ENCODE measurements around the gene TPX2.

Gene TPX2

DNA sequence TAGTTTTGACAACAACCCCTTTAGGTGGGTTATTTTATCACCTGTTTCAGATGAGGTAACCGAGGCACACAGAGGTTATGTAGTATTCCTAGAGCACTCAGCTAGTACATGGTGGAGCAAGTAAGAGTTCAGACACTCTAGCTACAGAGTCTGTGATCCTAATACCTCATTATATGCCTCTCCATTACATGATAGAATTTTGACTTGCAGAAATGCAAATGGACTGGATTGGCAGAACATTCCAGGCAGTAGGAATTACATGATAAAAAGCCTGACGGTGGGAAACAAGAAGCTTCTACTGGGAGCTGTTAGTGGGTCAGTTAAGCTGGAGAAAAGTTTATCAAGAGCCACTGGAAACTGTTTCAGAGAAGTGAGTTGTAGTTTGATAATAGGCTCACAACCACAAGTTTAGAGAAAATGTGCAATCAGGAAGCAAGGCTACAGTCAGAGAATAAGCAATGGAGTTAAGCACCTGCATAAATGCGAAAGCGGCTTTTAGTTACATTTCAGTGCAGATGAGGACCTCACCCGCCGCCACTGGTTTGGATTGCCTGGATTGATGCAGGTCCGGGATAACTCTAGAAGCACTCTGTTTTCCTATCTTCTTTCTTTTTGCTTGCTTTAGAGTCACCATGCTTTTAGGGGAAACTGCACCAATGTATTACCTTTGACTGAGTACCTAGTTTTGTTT, 45.4 kb downstream of the TPX2 start:
- no peaks in the 10 kb centered on the region for H3K36me3 ChIP-seq (ENCODE audit: control insufficient read depth in 1 of 2, insufficient read depth in 2 of 2, low read length in 2 of 2)

DNA sequence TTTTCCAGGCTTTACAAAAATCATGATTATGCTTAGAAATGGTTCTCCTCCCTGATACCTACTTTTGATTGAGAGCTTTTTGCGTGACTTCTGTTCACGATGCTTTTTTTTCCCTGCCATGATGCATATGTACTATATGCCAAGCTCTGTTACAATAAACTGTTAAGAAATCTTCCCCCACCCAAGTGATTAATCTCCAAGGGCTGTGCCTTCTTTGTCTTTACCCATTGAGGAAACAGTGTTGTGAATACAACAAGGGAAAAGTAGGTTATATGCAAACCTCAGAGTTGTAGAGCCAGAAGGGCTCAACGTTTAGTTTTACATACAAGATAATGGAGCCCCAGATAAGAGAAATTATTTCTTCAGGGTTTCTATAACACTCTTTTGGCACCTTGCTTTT, 46.0 kb downstream of the TPX2 start:
- Histone ChIP-seq H3K27ac (ENCODE audit: low read length) (no peak overlapping the region), H3K9me3 (ENCODE audit: control insufficient read depth in 1 of 2, low read length in 2 of 2) (no peaks in the 10 kb centered on the region), H3K36me3 (ENCODE audit: control insufficient read depth in 1 of 2, insufficient read depth in 2 of 2, low read length in 2 of 2) (no peaks in the 10 kb centered on the region), H3K4me3 (ENCODE audit: low read depth in 1 of 2, low read length in 2 of 2) (no peak overlapping the region), H3K27me3 (ENCODE audit: low read depth, low read length) (no peaks in the 10 kb centered on the region), H3K4me1 (ENCODE audit: control insufficient read depth in 1 of 2, insufficient read depth in 2 of 2, low read length in 2 of 2) (no peaks in the 10 kb centered on the region)

More for the DNA sequence above, 45.4 kb downstream of the TPX2 start:
- Histone ChIP-seq H3K9me3 (ENCODE audit: control insufficient read depth in 1 of 2, low read length in 2 of 2) (no peaks in the 10 kb centered on the region), H3K4me1 (ENCODE audit: control insufficient read depth in 1 of 2, insufficient read depth in 2 of 2, low read length in 2 of 2) (no peaks in the 10 kb centered on the region), H3K4me3 (ENCODE audit: low read depth in 1 of 2, low read length in 2 of 2) (no peak overlapping the region), H3K27me3 (ENCODE audit: low read depth, low read length) (no peaks in the 10 kb centered on the region), H3K27ac (ENCODE audit: low read length) (no peak overlapping the region)

DNA sequence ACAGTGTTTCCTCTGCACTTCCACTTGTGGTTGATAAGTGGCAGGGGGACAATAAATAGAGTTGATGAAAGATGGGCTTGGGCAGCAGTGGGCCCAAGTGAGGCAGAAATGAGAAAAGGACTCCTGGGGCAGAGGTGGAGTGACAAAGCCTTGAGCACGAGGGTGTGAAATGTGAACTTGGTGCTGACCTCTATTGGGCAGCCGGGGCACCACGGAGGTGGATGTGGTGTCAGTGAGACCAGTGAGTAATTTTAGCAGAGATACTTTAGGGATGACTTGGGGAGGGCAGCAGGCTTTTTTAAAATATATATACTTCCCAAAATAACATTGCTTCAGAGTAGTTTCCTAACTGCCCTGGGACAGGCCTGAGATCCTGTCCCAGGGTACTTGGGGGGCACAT, 49.5 kb downstream of the TPX2 start:
- no peak overlapping the region for H3K27ac ChIP-seq (ENCODE audit: low read length)
- no peaks in the 10 kb centered on the region for H3K4me1 ChIP-seq (ENCODE audit: control insufficient read depth in 1 of 2, insufficient read depth in 2 of 2, low read length in 2 of 2)
- H3K9me3 ChIP-seq (ENCODE audit: control insufficient read depth in 1 of 2, low read length in 2 of 2): no peaks in the 10 kb centered on the region
- no peak overlapping the region for H3K4me3 ChIP-seq (ENCODE audit: low read depth in 1 of 2, low read length in 2 of 2)
- no peaks in the 10 kb centered on the region for H3K36me3 ChIP-seq (ENCODE audit: control insufficient read depth in 1 of 2, insufficient read depth in 2 of 2, low read length in 2 of 2)
- no peaks in the 10 kb centered on the region for H3K27me3 ChIP-seq (ENCODE audit: low read depth, low read length)

DNA sequence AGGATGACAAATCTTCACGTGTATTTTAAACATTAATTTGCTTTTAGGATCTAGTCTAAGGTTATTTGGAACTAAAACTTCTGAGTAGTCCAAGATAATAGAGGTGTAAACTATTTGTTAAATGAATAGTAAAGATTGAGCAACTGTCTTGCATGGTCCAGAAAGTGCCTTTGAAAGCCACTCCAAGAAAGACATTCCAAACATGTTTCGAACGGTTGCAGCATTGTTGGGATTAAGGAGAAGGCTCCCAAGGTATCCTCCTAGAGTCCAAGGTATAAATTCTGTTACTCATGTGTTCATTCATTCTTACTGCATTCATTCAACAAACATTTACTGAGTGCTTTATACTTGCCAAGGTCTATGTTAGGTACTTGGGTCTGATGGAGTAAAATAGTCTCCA, 51.3 kb downstream of the TPX2 start:
- no peaks in the 10 kb centered on the region for H3K9me3 ChIP-seq (ENCODE audit: control insufficient read depth in 1 of 2, low read length in 2 of 2)
- H3K36me3 ChIP-seq (ENCODE audit: control insufficient read depth in 1 of 2, insufficient read depth in 2 of 2, low read length in 2 of 2): no peaks in the 10 kb centered on the region
- H3K4me3 ChIP-seq (ENCODE audit: low read depth in 1 of 2, low read length in 2 of 2): no peak overlapping the region
- no peaks in the 10 kb centered on the region for H3K4me1 ChIP-seq (ENCODE audit: control insufficient read depth in 1 of 2, insufficient read depth in 2 of 2, low read length in 2 of 2)
- H3K27me3 ChIP-seq (ENCODE audit: low read depth, low read length): no peaks in the 10 kb centered on the region
- H3K27ac ChIP-seq (ENCODE audit: low read length): no peak overlapping the region

DNA sequence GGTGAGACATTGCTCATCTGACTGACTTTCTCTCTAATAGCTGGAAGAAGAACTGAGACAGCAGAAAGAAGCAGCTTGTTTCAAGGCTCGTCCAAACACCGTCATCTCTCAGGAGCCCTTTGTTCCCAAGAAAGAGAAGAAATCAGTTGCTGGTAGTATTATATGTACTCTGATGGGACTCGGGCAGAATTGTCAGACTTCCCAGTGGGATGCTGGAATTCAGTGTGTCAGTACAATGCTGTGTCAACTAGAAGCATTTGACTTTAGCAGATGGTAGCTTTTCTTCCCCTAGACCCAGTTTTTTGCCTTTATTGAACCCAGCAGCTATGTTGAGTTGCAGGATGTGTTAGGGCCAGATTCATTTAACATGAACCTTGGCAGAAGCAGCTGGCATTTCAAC, 58.3 kb downstream of the TPX2 start:
- Histone ChIP-seq H3K4me1 (ENCODE audit: control insufficient read depth in 1 of 2, insufficient read depth in 2 of 2, low read length in 2 of 2) (no peaks in the 10 kb centered on the region), H3K36me3 (ENCODE audit: control insufficient read depth in 1 of 2, insufficient read depth in 2 of 2, low read length in 2 of 2) (no peaks in the 10 kb centered on the region), H3K27ac (ENCODE audit: low read length) (no peak overlapping the region)

DNA sequence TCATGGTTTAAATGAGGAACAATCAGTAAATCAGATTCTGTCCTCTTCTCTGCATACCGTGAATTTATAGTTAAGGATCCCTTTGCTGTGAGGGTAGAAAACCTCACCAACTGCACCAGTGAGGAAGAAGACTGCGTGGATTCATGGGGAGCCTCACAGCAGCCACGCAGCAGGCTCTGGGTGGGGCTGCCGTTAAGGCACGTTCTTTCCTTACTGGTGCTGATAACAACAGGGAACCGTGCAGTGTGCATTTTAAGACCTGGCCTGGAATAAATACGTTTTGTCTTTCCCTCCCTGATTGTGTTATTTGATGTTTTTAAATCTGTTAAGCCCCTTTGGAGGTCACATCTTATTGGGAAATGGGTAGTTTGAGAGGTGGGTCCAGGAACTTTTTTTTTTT, 62.4 kb downstream of the TPX2 start:
- H3K27ac ChIP-seq (ENCODE audit: low read length): no peak overlapping the region
- H3K4me3 ChIP-seq (ENCODE audit: low read depth in 1 of 2, low read length in 2 of 2): no peak overlapping the region
- H3K9me3 ChIP-seq (ENCODE audit: control insufficient read depth in 1 of 2, low read length in 2 of 2): no peaks in the 10 kb centered on the region
- H3K36me3 ChIP-seq (ENCODE audit: control insufficient read depth in 1 of 2, insufficient read depth in 2 of 2, low read length in 2 of 2): no peaks in the 10 kb centered on the region
- H3K27me3 ChIP-seq (ENCODE audit: low read depth, low read length): no peaks in the 10 kb centered on the region
- H3K4me1 ChIP-seq (ENCODE audit: control insufficient read depth in 1 of 2, insufficient read depth in 2 of 2, low read length in 2 of 2): no peaks in the 10 kb centered on the region

More for the DNA sequence above, 58.3 kb downstream of the TPX2 start:
- Histone ChIP-seq H3K4me3 (ENCODE audit: low read depth in 1 of 2, low read length in 2 of 2) (no peak overlapping the region), H3K9me3 (ENCODE audit: control insufficient read depth in 1 of 2, low read length in 2 of 2) (no peaks in the 10 kb centered on the region), H3K27me3 (ENCODE audit: low read depth, low read length) (no peaks in the 10 kb centered on the region)

DNA sequence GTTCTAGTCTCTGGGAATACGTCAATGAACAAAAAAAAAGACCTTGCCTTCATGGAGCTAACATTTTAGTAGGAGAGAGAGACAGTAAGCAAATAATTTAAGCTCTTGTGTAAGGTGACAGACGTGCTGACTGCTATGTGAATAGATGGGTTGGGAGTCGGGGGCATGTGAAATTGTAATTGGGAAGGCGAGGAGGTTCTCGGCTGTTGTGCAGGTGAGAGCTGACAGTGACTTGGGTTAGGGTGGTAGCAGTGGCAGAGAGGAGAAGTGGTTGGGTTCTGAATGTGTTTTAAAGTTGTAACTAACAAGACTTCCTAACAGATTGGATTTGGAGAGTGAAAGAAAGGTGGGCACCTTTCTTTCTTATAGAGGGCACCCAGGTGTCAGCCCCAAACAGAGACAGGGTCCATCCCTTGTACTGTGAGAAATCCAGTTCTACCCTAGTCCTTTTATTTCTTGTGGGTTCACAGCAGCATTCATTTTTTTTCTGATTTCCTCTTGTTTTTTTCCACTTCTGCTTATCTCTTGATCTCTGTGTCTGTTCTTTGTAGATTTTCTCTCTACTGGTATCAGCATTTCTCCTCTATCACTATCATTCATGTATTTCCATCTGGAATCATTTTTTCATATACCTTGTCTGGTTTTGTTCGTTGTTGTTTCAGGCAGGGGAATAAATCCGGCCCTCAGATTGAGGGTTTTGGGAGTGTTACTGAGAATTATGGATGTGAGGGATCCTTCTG, 64.6 kb downstream of the TPX2 start:
- H3K4me1 ChIP-seq (ENCODE audit: control insufficient read depth in 1 of 2, insufficient read depth in 2 of 2, low read length in 2 of 2): no peaks in the 10 kb centered on the region
- H3K27me3 ChIP-seq (ENCODE audit: low read depth, low read length): no peaks in the 10 kb centered on the region
- H3K27ac ChIP-seq (ENCODE audit: low read length): no peak overlapping the region
- H3K9me3 ChIP-seq (ENCODE audit: control insufficient read depth in 1 of 2, low read length in 2 of 2): no peaks in the 10 kb centered on the region
- no peaks in the 10 kb centered on the region for H3K36me3 ChIP-seq (ENCODE audit: control insufficient read depth in 1 of 2, insufficient read depth in 2 of 2, low read length in 2 of 2)
- no peak overlapping the region for H3K4me3 ChIP-seq (ENCODE audit: low read depth in 1 of 2, low read length in 2 of 2)

DNA sequence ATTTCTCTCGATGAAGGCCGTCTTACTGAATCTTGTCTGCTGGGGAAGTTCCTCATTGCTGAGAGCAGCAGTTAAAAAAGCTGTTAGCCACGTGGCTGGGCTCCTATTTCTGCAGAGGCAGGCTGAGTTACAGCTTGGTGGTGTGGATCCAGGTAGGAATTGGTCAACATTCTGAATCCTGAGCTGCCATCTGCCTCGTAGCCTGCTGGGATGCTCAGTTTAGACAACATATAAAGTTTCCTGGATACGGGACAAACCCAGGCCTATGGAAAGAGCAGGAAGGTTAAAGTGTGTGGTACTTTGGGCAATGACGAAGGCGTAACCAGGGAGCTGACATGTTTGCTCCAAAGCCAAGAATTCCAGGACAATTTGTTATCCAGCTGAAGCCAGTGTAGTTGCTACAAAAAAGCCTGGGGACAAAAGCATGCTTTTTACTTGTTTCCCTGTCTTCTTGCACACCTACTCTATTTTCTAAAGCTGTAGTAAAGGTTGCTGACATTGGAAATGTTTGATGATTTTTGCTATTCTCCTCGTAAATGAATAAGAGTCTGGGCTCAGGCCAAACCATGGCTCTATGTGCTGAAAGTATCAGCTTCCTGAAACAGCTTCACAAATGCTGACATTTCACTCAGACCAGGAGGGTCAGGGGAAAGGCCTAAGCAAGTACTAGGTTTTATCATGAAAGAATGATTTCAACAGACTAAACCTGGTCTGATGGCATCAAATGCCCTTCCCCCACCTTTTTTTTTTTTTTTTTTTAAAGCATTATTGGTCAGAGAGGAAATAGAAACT, 67.7 kb downstream of the TPX2 start:
- no peaks in the 10 kb centered on the region for H3K36me3 ChIP-seq (ENCODE audit: control insufficient read depth in 1 of 2, insufficient read depth in 2 of 2, low read length in 2 of 2)
- no peak overlapping the region for H3K4me3 ChIP-seq (ENCODE audit: low read depth in 1 of 2, low read length in 2 of 2)
- H3K27ac ChIP-seq (ENCODE audit: low read length): no peak overlapping the region
- H3K27me3 ChIP-seq (ENCODE audit: low read depth, low read length): no peaks in the 10 kb centered on the region
- H3K4me1 ChIP-seq (ENCODE audit: control insufficient read depth in 1 of 2, insufficient read depth in 2 of 2, low read length in 2 of 2): no peaks in the 10 kb centered on the region
- H3K9me3 ChIP-seq (ENCODE audit: control insufficient read depth in 1 of 2, low read length in 2 of 2): no peaks in the 10 kb centered on the region

DNA sequence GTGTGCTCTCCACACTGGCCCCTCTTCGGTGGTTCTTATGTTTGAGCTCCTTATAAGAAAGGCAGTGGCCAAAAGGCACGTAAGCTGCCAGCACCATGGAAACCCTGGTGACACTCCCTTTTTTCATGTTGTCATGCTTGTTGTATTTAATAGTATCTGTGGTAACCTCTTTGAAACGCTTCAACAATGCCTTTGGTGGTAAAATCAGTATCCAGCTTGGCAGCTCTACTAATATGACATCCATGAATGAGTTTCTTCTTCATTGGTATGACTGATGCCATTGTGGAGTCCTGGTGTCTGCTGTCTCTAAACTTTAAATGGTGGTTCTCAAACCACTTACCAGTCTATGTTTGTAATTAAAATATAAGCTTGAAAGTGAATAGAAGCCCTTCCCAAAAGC, 69.4 kb downstream of the TPX2 start:
- Histone ChIP-seq H3K9me3 (ENCODE audit: control insufficient read depth in 1 of 2, low read length in 2 of 2) (no peaks in the 10 kb centered on the region), H3K27me3 (ENCODE audit: low read depth, low read length) (peaks cover 6% of the 10 kb centered on the region), H3K4me1 (ENCODE audit: control insufficient read depth in 1 of 2, insufficient read depth in 2 of 2, low read length in 2 of 2) (no peaks in the 10 kb centered on the region), H3K4me3 (ENCODE audit: low read depth in 1 of 2, low read length in 2 of 2) (no peak overlapping the region), H3K36me3 (ENCODE audit: control insufficient read depth in 1 of 2, insufficient read depth in 2 of 2, low read length in 2 of 2) (no peaks in the 10 kb centered on the region), H3K27ac (ENCODE audit: low read length) (no peak overlapping the region)

DNA sequence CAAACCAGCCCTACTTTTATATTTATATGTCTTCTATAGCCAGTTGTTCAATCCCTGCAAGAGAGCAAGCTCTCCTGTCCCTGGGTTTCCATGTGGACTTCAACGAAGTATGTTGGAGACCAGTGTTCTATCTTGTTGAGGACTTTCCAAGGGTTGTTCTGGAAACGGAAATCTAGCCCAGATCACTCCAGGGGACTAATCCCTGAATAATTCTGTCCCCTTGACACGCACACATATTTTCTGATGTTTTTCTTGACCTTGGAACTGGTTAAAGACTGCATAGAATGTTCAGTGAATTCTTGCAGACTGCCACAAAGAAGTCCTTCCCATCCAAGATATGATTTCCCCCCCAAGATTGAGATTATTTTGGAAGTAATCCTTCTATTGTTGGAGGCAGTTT, 70.6 kb downstream of the TPX2 start:
- H3K4me3 ChIP-seq (ENCODE audit: low read depth in 1 of 2, low read length in 2 of 2): no peak overlapping the region
- H3K36me3 ChIP-seq (ENCODE audit: control insufficient read depth in 1 of 2, insufficient read depth in 2 of 2, low read length in 2 of 2): no peaks in the 10 kb centered on the region
- H3K9me3 ChIP-seq (ENCODE audit: control insufficient read depth in 1 of 2, low read length in 2 of 2): no peaks in the 10 kb centered on the region
- peaks cover 6% of the 10 kb centered on the region for H3K27me3 ChIP-seq (ENCODE audit: low read depth, low read length)
- H3K27ac ChIP-seq (ENCODE audit: low read length): no peak overlapping the region
- H3K4me1 ChIP-seq (ENCODE audit: control insufficient read depth in 1 of 2, insufficient read depth in 2 of 2, low read length in 2 of 2): no peaks in the 10 kb centered on the region

DNA sequence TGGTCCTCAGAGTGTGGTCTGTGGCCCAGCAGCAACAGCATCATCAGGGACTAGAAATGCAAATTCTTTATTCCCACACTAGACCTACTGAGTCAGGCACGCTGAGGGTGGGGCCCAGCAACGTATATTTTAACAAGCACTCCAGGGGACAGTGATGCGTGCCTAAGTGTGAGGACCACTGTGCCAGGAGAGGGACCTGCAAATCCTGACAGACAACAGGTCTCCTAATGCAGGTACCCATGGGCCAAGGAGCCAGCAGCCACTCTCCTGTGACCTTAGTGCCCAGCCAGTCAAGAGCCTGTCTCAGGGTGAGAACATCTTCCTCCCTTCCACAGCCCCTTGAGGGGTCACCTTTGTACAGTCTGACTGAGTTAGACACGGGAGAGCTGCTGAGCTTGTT, 72.1 kb downstream of the TPX2 start:
- Histone ChIP-seq H3K27me3 (ENCODE audit: low read depth, low read length) (peaks cover 6% of the 10 kb centered on the region), H3K36me3 (ENCODE audit: control insufficient read depth in 1 of 2, insufficient read depth in 2 of 2, low read length in 2 of 2) (no peaks in the 10 kb centered on the region), H3K4me3 (ENCODE audit: low read depth in 1 of 2, low read length in 2 of 2) (no peak overlapping the region), H3K27ac (ENCODE audit: low read length) (no peak overlapping the region), H3K4me1 (ENCODE audit: control insufficient read depth in 1 of 2, insufficient read depth in 2 of 2, low read length in 2 of 2) (no peaks in the 10 kb centered on the region), H3K9me3 (ENCODE audit: control insufficient read depth in 1 of 2, low read length in 2 of 2) (no peaks in the 10 kb centered on the region)

Measured in muscle layer of duodenum (tissue), 2 donors.